ENCODE data around the gene ZNF516.

The ZNF516 gene

GRCh38 chr18:76446321-76447257 lies 48.5 kb downstream of the ZNF516 start:
- H3K4me3 ChIP-seq (ENCODE audit: low read depth, low read length), result no peak overlapping the region
- DNase-seq (ENCODE audit: low read depth), result no peak
- TF ChIP-seq CTCF (IDR thresholded peaks at IDR 0.05; ENCODE audit: control insufficient read depth, extremely low read depth, insufficient read depth), result no peak

- DNase-seq (ENCODE audit: low read depth), result no peak
- TF ChIP-seq CTCF (IDR thresholded peaks at IDR 0.05; ENCODE audit: control insufficient read depth, extremely low read depth, insufficient read depth), result no peak
Measured at GRCh38 chr18:76445741-76446232, 49.3 kb downstream of the ZNF516 start.

GRCh38 chr18:76445275-76445674 lies 49.8 kb downstream of the ZNF516 start:
- TF ChIP-seq CTCF (IDR thresholded peaks at IDR 0.05; ENCODE audit: control insufficient read depth, extremely low read depth, insufficient read depth), result no peak
- DNase-seq (ENCODE audit: low read depth), result no peak
- H3K4me3 ChIP-seq (ENCODE audit: low read depth, low read length), result no peak overlapping the region

More at GRCh38 chr18:76445741-76446232, 49.3 kb downstream of the ZNF516 start:
- H3K4me3 ChIP-seq (ENCODE audit: low read depth, low read length), result no peak overlapping the region

DNA sequence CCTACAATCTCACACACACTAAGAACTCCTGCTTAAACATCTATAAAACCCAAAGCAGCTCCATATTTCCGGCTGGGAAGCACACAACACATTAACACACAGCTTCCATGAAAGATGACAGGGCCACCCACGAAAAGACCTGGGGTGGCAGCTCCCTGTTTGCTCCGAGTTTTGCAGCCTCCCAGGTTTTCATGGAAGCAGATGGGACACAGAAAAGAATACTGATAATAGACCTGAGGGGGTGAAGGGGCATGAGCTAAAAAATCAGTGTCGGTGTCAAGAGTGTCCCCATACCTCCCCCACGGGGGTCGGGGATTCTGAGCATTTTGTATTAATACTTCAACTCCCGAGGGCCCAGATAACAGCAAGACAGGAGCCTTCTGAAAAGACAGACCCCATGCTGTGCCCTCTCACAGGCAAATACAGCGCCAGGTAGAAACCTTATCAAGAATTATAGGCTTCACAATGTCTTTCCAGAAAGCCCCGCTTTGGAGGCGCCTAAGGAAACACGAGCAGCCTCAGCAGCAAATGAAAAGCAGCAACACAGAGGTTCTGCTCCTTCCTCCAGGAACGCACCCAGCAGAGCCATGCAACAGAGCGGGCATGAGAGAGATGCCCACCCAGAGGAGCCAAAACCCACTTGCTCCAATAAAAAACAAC lies 50.5 kb downstream of the ZNF516 start:
- no peak for DNase-seq (ENCODE audit: low read depth)
- no peak overlapping the region for H3K4me3 ChIP-seq (ENCODE audit: low read depth, low read length)
- TF ChIP-seq CTCF (IDR thresholded peaks at IDR 0.05; ENCODE audit: control insufficient read depth, extremely low read depth, insufficient read depth), result no peak

- H3K4me3 ChIP-seq (ENCODE audit: low read depth, low read length), result no peak overlapping the region
- TF ChIP-seq CTCF (IDR thresholded peaks at IDR 0.05; ENCODE audit: control insufficient read depth, extremely low read depth, insufficient read depth), result no peak
- DNase-seq (ENCODE audit: low read depth), result no peak
Measured at GRCh38 chr18:76443519-76444445, 51.3 kb downstream of the ZNF516 start.

DNA sequence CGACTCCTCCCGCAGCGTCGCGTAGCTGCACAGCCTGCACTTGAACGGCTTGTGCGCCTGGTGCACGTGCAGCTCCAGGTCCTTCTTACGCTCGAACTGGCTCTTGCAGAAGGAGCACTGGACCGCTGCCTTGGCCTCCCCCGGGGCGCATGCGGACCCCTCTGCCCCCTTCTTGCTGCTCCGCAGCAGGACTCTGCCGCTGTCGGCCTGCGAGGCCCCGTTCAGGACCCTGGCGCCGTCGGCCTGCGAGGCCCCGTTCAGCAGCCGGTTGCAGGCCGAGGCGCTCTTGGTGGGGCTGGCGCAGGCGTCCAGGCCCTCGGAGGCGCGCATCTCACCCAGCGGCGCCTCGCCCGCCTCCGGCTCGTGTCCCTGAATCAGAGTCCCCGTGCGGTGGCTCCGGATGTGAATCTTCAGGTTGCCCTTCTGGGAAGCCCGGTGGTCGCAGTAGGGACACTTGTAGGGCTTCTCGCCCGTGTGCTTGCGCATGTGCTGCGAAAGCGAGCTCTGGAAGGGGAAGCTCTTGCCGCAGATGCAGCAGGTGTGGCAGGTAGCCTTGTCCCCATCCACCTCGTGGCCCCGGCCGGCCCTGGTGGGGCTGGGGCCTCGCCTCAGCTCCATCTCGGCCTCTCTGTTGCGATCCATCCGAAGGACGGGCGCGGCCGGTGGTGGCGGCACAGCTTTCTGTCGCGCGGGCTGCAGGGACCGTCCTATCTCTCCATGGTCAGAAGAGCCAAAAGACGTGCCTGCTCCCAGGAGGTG lies 52.5 kb downstream of the ZNF516 start:
- DNase-seq (ENCODE audit: low read depth), result no peak
- no peak overlapping the region for H3K4me3 ChIP-seq (ENCODE audit: low read depth, low read length)
- TF ChIP-seq CTCF (IDR thresholded peaks at IDR 0.05; ENCODE audit: control insufficient read depth, extremely low read depth, insufficient read depth), result peak; percentile 33; the same call in 1 of the 2 replicates
